OCI-LY3 (cell line): ENCODE results near the gene SLC44A1.

Source experiments
- H2AFZ ChIP-seq: fragments of 200-600, 300-600 bp; shearing (Covaris generic); 2 replicates; pipeline ENCODE4 v1.6.0; 2014; ENCODE audit warnings: antibody characterized with exemption, low read depth, low read length
- H3K27ac ChIP-seq: fragments of 200-600, 300-600 bp; sonication (generic); 2 replicates; pipeline ENCODE4 v1.5.1; 2014; ENCODE audit warnings: mild to moderate bottlenecking, low read length, moderate library complexity, mixed read lengths
- H3K27me3 ChIP-seq: fragments of 200-600, 300-600 bp; sonication (generic); 2 replicates; pipeline ENCODE4 v1.6.1; 2014; ENCODE audit warnings: low read depth, low read length, mixed read lengths
- H3K36me3 ChIP-seq: fragments of 200-600, 300-600 bp; sonication (generic); replicated peaks from 2 replicates; pipeline ENCODE3; 2014; ENCODE audit warnings: low read depth, low read length, mixed read lengths
- H3K4me1 ChIP-seq: fragments of 300-600, 200-600 bp; sonication (generic); 2 replicates; pipeline ENCODE4 v1.6.1; 2014; ENCODE audit warnings: low read length, mixed read lengths
- H3K4me2 ChIP-seq: fragments of 200-600, 300-600 bp; sonication (generic); 2 replicates; pipeline ENCODE4 v1.6.1; 2014; ENCODE audit warnings: low read length, mixed read lengths
- H3K4me3 ChIP-seq: fragments of 300-600, 200-600 bp; sonication (generic); 2 replicates; pipeline ENCODE4 v1.5.1; 2014; ENCODE audit warnings: antibody characterized with exemption, mild to moderate bottlenecking, low read length, moderate library complexity
- H3K79me2 ChIP-seq: fragments of 300-600, 200-600 bp; shearing (Covaris generic); 2 replicates; pipeline ENCODE4 v1.6.1; 2014; ENCODE audit warnings: mild to moderate bottlenecking, low read length, mixed read lengths
- H3K9ac ChIP-seq: fragments of 300-600, 200-600 bp; shearing (Covaris generic); 2 replicates; pipeline ENCODE4 v1.6.0; 2014; ENCODE audit warnings: mild to moderate bottlenecking, low read length, moderate library complexity
- H3K9me3 ChIP-seq: fragments of 200-600, 300-600 bp; shearing (Covaris generic); 2 replicates; pipeline ENCODE4 v1.6.1; 2014; ENCODE audit warnings: low read length, mixed read lengths; ENCODE audit not compliant: insufficient read depth
- H4K20me1 ChIP-seq: fragments of 200-600, 300-600 bp; sonication (generic); 2 replicates; pipeline ENCODE4 v1.6.1; 2016; ENCODE audit warnings: low read length, mixed read lengths; ENCODE audit not compliant: insufficient read depth
- CTCF ChIP-seq: fragments of 200-600, 300-600 bp; sonication (generic); IDR thresholded peaks from 2 replicates; pipeline ENCODE4 v1.5.1; 2014; ENCODE audit warnings: antibody characterized with exemption, low read length, low read depth
- EZH2phosphoT487 ChIP-seq: fragments of 200-600 bp; shearing (Covaris generic); IDR thresholded peaks from 2 replicates; pipeline ENCODE4 v1.6.1; 2018; ENCODE audit warnings: antibody characterized with exemption, mixed run types, low read depth

SLC44A1 gene

DNA sequence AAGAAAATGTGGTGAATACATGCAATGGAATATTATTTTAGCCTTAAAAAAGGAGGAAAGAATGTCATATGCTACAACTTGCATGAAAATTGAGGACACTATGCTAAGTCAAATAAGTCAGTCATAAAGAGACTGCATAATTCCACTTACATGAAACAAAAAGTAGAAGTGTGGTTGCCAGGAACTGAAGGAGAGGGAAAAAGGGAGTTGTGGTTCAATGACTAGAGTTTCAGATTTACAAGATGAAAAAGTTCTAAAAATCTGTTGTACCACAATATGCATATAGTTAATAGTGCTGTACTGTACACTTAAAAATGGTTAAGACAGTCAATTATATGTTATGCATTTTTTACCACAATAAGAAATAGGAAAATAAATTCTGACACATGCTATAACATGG, 95.4 kb downstream of the SLC44A1 start:
- peak overlapping the region; percentile 57 for H3K4me2 ChIP-seq
- no peaks in the 10 kb centered on the region for H3K9me3 ChIP-seq

DNA sequence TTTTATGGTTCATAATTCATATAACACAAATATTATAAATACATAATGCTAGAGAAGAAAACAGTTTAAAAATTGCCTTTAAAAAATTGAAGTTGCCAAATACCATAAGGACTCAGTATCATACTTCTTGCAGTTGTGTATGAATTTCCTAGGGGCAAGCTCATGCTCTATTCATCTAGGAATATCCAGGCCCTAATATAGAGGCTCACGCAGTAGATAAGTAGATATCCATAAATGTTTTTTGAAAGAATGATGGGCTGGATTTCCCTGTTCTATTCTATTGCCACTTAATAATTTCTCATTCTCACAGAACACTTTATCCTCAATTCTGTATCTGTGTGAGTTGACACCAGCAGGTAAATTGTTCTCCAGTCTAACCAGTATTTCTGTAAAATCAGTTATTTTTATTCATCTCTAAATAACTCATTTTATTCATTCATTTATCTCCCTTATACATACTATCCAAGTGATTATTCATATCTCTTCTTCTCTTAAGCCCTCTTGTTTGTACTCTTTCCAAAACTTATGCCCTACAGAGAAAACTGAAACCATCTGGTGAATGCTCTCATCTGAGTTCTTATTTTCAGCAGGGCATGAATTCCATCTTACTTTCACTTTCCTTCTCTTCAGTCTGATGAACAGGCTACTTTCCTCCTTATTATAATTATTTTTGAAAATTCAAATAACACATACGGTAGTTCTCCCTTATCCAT, 97.1 kb downstream of the SLC44A1 start:
- Histone ChIP-seq H3K36me3 (peaks cover 29% of the 10 kb centered on the region), H3K9ac (no peak overlapping the region), H2AFZ (no peak overlapping the region), H3K4me2 (peak overlapping the region; percentile 30), H3K27me3 (no peaks in the 10 kb centered on the region), H4K20me1 (no peaks in the 10 kb centered on the region), H3K9me3 (no peaks in the 10 kb centered on the region), H3K4me3 (no peak overlapping the region), H3K27ac (peak overlapping the region; percentile 16; the same call in 1 of the 2 replicates), H3K4me1 (peaks cover 36% of the 10 kb centered on the region), H3K79me2 (peaks cover 7% of the 10 kb centered on the region; the same call in 1 of the 2 replicates)
- no peak for TF ChIP-seq CTCF
- no peak for TF ChIP-seq EZH2phosphoT487

More for the DNA sequence above, 95.4 kb downstream of the SLC44A1 start:
- peak overlapping the region; percentile 25; the same call in 1 of the 2 replicates for H3K4me3 ChIP-seq
- TF ChIP-seq CTCF (no peak), EZH2phosphoT487 (no peak)
- H3K4me1 ChIP-seq, result peaks cover 36% of the 10 kb centered on the region
- peaks cover 34% of the 10 kb centered on the region for H3K36me3 ChIP-seq
- H2AFZ ChIP-seq, result no peak overlapping the region
- H3K27ac ChIP-seq, result peak overlapping the region; percentile 81
- no peaks in the 10 kb centered on the region for H3K27me3 ChIP-seq
- H3K9ac ChIP-seq, result peak overlapping the region; percentile 40; the same call in 1 of the 2 replicates
- H3K79me2 ChIP-seq, result peaks cover 10% of the 10 kb centered on the region; the same call in 1 of the 2 replicates
- H4K20me1 ChIP-seq, result no peaks in the 10 kb centered on the region

DNA sequence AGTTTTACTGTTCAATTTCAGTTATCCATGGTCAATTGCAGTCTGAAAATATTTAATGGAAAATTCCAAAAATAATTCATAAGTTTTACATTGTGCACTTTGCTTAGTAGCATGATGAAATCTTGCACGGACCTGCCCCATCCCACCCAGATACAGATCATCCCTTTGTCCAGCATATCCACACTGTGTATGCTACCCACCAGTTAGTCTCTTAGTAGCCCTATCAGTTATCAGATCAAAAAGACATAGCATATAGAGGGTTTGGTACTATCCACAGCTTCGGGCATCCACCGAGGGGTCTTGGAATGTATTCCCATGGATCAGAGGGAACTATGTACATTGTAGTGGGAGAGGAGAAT, 97.7 kb downstream of the SLC44A1 start:
- Histone ChIP-seq H3K27me3 (no peaks in the 10 kb centered on the region), H3K79me2 (0 out of 2 replicates have a peak, but pooled peaks cover 7% of the 10 kb centered on the region), H3K27ac (peak overlapping the region; percentile 16; the same call in 1 of the 2 replicates), H3K9ac (no peak overlapping the region), H3K4me1 (peaks cover 36% of the 10 kb centered on the region), H4K20me1 (no peaks in the 10 kb centered on the region), H2AFZ (no peak overlapping the region), H3K4me2 (peak overlapping the region; percentile 30), H3K36me3 (peaks cover 24% of the 10 kb centered on the region), H3K9me3 (no peaks in the 10 kb centered on the region), H3K4me3 (no peak overlapping the region)
- TF ChIP-seq CTCF (no peak), EZH2phosphoT487 (no peak)

DNA sequence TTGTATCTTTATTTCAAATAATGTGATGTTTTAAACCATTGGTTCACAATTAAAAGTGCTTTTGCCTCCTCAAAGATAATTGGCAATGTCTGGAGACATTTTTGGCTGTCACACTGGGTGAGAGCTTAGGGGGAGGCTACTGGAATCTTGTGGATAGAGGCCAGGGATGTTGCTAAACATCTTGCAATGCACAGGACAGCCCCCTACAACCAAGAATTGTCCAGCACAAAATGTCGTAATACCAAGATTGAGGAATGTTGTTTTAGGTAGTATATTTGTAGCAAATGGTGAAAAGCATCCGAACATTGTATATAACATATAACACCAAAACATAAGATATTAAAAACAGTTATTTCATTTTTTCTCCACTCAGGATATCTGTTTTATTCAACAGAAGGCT, 99.8 kb downstream of the SLC44A1 start:
- Histone ChIP-seq H3K9ac (no peak overlapping the region), H3K27me3 (no peaks in the 10 kb centered on the region), H3K9me3 (no peaks in the 10 kb centered on the region), H4K20me1 (no peaks in the 10 kb centered on the region), H3K4me3 (no peak overlapping the region), H3K4me2 (no peak overlapping the region), H3K27ac (no peak overlapping the region), H3K4me1 (peaks cover 31% of the 10 kb centered on the region), H2AFZ (no peak overlapping the region), H3K36me3 (peaks cover 9% of the 10 kb centered on the region), H3K79me2 (0 out of 2 replicates have a peak, but pooled peaks cover 7% of the 10 kb centered on the region)
- TF ChIP-seq EZH2phosphoT487 (no peak), CTCF (no peak)
